Suppressor macrophage treated with lipopolysaccharide for 4 hours (primary cell): ENCODE measurements around the gene DOCK10.
A peak's percentile ranks its signal among the peaks of the same experiment; 100 is the strongest.
"Not testable (repeated sequence)": the region's sequence is repeated elsewhere in the genome, so short reads cannot be mapped to it uniquely, and the experiment has no call there.

Experiments
- DNase-seq: peaks from one replicate; pipeline ENCODE4 v3.0.0-alpha.2; 2020

Gene DOCK10

DNA sequence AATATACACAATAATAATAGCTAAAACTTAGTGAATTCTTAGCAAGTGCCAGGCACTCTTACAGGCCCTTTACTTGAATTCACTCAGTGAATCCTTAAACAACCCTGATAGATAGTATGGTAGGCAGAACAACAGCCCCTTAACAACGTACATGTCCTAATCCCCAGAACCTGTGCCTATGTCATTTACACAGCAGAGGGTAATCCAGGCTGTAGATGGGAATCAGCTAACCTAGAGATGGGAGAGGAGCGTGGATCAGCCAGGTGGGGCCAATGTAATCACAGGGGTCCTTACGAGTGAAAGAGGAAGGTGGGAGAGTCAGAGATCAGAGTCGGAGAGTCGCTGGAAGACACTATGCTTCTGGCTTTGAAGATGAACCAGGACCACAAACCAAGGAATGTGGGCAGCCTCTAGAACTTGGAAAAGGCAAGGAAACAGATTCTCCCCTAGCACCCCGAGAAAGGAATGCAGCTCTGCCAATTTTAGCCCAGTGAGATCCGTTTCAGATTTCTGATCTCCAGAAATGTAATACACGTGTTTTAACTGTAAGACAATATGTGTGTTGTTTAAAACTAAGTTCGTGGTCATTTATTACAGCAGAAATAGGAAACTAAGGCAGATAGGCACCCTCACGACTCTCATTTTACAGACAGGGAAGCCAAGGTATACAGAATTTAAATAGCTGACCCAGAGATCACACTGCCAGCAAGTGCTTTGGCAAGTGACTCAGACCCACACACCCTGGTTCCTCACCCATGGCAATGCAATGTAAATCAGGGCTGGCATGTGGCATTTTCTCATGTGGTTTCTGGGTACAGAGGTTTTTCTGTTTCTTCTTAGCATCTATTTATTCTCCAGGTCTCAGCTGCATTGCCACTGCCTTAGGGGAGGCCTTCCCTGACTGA is 68.9 kb downstream of the DOCK10 start:
- peak; percentile 51 for DNase-seq

DNA sequence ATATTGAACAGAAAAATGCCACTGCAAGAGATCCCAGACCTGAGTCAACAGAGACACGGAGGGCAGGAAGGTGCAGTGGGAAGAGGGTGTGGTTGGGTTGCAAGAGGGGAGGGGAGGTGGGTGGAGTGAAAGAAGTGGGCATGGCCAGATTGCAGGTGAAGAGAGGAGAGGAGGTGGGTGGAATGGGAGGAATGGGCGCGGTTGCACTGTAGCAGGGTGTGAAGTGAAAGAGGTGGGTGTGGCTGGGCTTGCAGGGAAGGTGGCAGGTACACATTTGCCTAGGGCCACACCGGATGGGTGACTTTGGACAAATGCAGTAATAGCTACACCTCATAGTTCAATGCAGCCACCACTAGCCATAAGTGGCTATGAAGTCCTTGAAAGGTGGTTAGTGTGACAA is 71.1 kb downstream of the DOCK10 start:
- no peak for DNase-seq

DNA sequence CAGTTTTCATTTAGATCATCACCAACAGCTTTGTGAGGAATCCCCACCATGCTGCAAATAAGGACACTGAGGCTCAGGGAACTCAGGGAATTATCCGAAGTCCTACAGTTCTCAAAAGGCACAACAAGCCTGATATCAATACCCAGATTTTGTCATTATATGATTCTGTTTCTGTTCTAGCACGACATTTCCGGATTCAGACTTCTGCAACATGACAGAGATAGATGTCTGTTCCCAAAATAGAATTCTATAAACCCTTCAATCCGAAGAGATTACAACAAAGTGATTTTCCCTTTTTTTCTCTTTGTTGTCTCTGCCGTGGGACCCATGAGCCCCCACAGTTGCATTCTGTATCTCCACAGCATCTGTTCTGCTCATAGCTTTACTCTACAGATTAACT is 72.0 kb downstream of the DOCK10 start:
- DNase-seq = no peak

DNA sequence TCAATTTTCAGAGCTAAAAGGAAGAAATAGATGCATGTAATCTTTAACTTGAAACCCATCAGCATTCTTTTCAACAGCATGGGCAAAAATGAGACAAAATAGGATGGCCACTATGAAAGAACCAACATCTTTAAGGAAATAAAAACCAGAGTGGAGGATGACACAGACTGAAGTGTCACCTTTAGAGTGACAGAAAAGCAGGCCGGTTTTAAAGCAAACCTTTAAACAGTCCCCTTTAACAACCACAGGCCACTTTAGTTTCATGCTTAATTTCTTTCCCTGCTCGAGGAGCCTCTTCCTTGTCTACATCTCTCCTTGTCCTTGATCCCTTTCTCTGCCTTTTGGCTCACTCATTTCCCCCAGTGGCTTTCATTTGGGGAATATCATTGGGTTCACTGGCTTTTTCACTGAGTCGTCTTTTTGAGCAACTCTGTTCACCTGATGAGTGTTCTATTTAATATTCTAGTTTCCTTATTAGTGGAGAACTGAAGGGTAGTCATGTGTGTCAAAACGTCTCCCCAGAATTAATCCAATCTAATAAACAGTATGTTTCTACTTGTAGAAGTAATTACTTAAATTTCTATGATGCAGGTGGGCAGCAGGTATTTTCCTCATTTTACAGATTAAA is 72.5 kb downstream of the DOCK10 start:
- no peak for DNase-seq

DNA sequence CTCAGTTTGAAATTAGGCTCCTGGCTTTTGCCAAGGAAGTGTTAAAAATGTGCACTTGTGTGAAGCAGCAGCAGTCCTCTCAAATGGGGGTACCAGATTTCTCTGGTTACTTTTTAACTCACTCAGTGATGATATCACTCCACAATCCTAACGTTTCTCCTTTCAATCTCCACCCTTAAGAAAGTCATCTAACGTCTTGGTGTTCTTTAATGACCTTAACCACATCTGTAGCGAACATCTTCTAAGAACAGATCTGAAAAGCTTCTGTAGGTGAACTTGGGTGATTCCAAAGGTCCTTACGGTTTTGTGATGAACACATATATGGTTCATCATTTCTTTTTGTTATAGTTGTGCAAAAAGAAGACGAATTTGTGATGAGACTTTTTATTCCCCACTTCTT is 73.2 kb downstream of the DOCK10 start:
- DNase-seq = no peak

DNA sequence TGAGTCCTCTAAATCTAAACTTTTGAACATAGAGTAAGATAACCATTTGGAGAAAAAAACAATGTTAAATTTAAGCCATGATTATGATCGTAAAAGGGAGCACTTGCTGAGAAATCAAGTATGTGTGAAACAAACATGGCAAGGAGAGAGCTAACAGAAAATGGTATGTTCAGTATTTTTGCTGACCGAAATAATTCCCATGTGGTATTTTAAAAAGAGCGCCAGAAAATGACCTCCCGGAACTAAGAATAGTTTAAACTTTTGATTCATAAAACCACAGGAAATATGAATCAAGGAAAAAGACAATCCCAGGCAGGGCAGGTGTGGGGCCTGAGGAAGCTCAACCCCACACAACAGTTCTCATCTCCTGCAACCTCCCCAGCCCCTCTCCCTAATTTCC is 74.2 kb downstream of the DOCK10 start:
- no peak for DNase-seq

DNA sequence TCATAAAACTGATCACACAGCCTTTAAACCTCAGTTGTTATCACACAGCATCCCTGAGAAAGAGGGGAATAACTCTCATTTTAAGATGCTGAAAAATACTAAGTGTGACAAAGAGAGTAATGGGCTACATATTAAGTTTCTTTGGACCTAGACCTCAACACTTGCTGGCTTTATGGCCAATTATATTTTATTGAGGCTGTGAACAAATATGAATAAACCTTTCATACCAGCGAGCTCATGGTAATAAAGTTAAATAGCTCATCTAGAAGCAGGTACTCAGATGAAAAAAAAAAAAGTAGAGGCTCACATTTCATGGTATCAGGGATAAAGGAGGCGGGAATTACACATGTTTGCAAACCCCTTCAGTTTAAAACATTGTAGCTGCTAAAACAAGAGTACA is 75.7 kb downstream of the DOCK10 start:
- no peak for DNase-seq

DNA sequence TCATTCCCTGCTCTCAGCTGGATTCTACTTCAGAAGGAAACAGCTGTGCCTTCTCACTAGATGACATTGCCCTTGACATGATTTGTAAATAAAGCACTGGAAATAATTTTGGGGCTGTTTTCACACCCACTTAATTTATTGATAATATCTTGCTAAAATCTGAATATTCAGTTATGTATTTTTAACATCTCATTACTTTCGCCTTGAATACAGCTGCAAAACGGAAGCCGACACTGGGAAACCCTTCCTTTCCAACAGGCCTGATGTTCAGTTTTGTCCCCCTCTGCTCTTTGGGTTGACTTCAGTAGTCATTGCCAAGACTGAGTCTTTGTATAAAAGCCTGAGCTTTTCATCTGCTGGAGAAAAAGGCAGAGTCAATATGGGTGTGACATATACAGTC is 82.7 kb downstream of the DOCK10 start:
- no peak for DNase-seq

DNA sequence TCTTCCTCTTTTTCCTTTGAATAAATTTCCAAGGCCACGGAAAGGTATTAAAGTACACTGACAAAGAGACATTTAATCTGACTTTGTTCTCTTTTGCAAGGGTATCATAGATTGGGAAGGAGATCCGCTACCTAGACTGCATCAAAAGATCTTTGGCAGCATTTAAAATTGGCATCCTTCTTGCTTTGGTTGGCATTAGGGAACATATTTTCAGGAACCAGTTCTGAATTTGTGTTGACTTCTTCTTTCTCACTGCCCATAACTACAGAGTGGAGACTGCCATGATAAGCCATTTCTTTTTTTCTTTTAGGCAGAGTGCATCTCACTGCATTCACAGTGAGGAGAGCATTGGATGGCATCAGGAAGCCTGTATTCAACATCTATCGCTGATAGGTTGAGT is 83.4 kb downstream of the DOCK10 start:
- peak; percentile 21 for DNase-seq

DNA sequence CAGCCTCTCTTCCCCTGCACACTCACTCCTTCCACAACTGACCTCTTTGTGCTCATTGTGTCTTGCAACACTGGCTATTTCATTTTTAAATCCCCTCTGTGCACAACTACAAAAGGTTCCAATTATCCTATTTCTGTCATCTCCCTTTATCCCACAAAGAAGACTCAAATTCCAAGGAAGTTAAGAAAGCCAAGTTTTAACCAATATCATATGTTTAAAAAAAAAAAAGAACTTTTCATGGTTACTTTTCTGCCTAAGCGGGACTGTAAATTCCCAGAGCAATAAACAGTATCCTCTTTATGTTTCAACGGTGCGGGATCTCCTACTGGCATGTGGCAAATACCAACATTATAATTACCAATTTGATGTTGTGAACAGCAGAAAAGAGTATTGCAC is 83.8 kb downstream of the DOCK10 start:
- DNase-seq = no peak

DNA sequence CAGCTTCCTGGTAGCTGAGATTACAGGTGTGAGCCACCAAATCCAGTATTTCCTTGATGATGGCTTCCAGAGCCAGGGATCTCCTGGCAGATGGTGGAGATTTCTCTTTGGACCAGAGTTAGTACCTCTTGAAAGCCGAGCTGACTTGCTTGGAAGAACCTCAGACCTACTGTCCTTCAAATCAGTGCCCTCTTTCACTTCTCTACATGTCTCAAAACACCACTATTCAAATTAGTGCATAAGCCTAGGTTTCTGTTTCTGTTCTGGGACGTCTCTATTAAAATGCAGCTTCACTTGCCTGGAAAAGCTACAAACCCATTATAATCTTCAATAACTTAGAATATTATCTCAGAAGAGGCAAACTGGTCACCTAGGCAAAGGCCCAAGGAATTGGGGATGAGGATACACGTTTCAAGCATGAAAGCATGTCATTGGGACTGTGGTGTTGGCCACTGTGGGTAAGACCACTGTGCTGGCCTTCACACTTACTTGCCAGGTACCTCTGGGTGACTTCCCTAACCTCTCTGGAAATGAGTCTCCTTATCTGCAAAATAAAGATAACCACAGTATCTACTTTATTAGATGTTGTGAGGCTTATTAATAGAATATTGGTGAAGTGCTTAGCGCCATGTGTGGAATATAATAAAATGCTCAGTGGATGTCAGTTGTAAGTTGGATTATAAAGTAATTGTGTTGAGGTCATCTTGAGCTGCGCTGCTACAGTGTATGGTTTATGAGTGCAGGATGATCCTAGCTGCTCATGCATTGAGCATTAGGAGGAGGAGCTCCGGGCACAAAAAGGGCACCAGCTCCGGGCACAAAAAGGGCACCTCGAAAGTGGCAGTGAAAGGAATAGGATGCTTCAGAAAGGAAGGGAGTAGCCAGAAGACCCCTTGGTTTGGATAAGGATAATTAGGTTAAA is 84.5 kb downstream of the DOCK10 start:
- peak; percentile 78 for DNase-seq

DNA sequence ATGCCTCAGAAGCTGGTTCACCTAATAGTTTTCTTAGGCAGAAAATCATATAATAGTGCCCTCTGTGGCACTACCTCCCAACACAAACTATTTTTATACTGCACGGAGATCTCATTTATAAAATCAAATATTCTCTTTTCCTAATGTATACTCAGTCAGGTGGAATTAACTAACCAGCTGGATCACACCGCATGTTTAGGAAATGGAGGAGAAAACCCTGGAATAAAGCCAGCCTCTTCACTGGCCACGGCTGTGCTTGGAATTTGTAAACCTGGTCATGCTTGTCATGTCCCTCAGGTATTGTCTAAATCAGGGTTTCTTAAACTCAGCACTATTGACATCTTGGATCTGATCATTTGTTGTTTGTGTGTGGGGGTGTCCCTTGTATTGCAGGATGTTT is 85.6 kb downstream of the DOCK10 start:
- no peak for DNase-seq

DNA sequence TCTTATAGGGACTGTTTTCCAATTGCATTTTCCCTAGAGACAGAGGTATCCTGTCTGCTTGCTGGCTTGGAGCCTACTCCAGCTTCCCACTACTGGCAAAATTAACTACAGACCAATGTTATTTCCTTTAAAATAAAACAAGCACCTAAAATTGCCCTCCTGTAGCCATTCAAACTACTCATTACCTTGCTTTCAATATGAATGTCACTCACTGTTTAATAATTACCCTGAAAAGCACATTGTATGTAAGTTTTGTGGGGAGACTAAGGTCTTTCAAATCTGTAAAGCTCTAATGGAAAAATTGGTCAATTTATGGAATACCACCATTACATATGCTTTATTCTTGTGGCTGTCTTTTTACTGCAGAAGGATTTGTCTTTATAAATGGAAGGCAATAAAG is 87.3 kb downstream of the DOCK10 start:
- DNase-seq = no peak

DNA sequence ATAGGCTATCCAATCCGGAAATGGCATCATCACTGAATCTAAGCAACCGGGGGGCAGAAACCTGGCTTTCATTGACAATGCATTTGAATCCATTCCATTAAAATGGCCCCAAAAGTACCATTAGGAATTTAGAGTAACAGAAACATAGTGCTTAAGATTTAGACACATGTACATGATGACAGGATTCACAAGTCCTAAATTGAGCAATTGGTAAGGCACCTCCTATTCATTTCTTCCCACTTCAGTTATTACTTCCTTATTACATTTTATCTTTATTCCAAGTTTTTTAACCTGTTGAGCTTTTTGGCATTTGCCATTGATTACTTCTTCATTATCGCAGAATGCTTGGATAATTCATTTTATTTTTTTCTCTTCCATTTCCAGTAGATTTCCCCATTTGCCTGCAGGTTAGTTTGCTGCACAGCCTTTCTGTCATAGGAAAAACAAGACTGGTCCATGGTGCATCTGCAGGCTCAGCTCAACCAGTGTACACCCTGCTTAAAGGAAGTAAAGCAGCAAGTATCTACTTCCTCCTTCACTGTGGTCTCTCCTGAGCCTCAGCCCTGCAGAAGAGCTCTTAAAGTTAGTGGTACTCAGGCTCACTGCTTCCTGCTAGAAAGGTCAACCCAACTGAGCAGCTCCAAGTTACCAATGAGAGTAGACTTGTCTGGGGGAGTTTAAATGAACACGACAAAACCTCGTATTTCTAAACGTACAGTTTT is 89.2 kb downstream of the DOCK10 start:
- DNase-seq = peak; percentile 63

DNA sequence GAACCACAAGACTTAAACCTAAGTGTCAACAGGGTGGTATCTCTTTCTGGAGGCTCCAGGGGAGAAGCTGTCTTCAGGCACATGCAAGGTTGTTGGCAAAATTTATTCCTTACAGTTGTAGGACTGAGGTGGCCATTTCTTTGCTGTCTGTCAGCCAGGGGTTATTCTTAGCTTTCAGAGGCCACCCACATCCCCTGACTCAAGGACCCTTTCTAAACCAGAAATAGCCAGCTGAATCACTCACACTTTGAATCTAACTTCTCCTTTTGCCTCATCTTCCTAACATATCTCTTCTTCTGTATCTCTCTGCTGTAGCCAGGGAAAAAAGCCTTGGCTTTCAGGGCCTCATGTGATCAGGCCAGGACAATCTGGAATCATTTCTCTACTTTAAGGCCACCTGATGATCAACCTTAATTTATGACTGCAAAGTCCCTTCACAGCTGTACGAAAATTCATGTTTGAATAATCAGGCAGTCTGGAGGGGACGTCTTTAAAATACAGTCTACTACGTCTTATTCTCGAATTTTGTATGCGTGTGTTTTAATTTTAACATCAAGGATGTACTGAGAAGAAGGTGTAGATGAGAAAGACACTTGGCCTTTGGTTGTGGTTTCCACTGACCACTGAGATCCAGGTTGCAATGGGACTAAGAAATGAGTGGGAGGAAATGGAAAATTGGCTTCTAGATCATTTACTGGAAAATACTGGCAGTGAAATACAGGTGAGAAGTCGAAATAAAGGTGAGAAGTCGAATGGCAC is 90.4 kb downstream of the DOCK10 start:
- peak; percentile 79 for DNase-seq

DNA sequence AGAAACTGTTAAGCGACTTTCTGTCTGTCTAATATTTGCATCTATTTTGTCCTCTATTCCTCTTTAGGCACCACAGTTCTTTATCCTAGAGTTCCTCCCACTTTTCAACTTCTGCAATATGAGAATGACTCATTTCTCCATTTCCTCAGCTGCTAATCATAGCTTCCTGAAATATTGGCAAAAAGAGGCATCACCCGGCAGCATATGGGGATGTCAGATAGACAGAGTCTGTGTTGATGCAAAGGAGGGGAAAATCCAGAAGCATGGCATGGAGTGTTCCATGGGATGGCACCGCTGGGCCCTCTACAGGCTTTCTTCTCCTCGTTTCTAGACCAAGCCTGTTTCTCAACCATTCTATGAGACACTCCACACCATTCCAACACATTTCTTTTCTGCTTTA is 93.4 kb downstream of the DOCK10 start:
- peak; percentile 94 for DNase-seq

DNA sequence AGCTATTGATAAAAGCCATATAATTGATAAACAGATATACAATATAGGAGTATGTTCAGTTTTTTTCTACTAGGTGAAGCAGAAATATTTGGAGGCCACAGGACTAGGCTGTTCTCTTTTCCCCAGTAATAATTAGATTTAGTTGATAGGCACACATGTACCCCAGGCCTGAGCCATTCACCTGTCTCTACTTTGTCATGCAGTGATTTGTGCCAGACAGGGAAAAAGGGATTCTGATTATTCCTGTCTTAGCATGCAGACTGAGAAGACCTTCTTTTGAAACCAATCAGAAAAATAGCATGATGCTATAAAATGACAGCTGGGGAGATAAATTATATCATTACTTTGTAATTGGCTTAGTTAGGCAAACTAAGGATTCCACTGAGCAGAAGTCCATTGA is 94.3 kb downstream of the DOCK10 start:
- DNase-seq = no peak

DNA sequence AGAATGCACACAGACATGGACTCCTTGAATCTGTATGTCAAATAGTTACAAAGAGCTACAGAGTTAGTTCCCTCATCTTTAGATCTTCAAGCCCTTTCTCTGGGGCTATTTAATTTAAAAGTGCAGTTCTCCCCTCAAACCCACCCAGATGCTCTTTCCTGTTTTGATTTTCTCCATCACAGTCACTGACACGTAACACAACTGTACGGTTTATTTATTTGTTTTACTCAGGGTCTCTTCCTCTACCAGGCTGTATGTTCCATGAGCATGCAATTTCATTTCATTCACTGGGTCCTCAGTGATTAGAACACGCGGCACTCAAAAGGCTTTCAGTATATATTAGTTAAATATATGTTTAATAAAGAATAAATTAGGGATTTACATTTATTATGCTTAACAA is 94.7 kb downstream of the DOCK10 start:
- no peak for DNase-seq

DNA sequence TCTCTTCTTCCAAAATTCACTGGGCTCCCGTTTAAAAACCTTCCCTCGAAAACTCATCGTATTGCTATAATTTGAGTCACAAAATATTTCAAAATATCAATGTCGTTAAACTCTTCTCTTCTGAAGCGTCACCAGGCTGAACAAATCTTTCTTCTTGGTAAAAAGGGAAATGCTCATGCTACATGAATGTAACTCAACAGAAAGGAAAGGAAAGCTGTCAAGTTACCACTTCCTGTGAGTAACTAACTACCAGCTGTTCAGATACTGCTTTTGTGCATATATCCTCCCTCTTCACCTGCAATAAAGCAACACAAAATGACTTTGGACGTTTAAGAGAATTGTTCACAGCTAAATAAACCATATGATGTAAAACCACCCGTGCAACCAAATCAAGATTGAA is 95.4 kb downstream of the DOCK10 start:
- peak; percentile 91 for DNase-seq

DNA sequence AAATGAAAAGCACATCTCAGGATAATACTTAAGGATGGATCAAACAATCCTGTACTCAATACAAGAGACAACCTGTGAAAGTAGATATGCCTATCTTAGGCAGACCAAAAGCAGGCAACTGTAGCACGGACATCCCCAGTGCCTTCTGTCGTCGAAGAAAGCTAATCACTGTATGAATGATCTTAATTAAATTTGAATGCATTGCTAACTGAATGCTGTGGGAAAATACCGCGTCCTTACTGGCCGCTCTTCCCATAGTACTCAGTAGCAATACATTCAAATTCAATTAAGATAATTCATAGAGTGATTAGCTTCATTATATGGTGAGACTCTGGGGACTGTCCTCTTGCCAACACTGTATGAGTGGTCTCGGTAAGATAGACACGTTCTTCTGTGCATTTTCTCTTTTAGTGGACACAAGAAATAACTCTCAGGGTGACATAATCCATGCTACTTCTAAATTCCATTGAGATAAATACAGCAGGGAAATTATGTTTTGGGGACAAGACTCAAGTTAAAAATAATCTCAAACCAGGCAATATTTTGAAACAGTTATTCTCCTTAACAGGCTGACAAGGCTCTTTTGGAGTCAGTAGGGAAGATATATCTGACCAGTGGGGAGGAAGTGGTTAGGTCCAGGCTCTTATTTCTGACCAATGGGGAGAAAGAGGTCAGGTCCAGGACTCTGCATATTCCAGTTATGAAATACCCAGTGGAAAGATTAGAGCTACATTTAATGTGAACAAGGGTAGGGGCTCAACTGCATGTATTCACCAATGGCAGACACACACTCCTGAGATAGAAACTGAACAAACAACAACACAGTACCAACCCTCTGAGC is 97.3 kb downstream of the DOCK10 start:
- peak; percentile 58 for DNase-seq

DNA sequence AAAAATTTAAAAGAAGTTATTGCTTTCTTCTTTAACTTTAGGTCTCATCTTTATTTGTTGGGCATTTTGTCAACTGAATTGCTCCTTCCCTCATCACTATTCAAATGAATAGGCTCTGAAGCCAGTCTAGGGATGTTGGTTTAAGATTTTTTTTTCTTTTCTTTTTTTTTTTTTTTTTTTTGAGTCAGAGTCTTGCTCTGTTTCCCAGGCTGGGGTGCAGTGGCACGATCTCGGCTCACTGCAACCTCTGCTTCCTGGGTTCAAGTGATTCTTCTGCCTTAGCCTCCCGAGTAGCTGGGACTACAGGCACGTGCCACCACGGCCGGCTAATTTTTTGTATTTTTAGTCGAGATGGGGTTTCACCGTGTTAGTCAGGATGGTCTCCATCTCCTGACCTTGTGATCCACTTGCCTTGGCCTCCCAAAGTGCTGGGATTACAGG is 98.6 kb downstream of the DOCK10 start:
- DNase-seq = not testable (repeated sequence)
